GM12873 (cell line): Measurements from ENCODE around the gene DGCR6.

ENCODE experiments used
- CTCF ChIP-seq: IDR thresholded peaks from 2 replicates; pipeline ENCODE4 v1.5.1; 2012; ENCODE audit warnings: low read depth, mild to moderate bottlenecking, moderate library complexity, low read length, control low read depth; ENCODE audit not compliant: insufficient read depth; ENCODE audit errors: missing control alignments

The DGCR6 gene

GRCh38 chr22:18905540-18906409 lies at the start of gene DGCR6:
TSS of gene DGCR6 (plus strand) at chr22:18906320. CDS start at chr22:18906375, 55 bp downstream.
- TF ChIP-seq CTCF: no peak

- no peak for TF ChIP-seq CTCF
Measured at GRCh38 chr22:18888115-18888514, 18.0 kb upstream of the DGCR6 start.

GRCh38 chr22:18906896-18907295 lies 776 bp downstream of the DGCR6 start:
- no peak for TF ChIP-seq CTCF

- TF ChIP-seq CTCF: no peak
Measured at GRCh38 chr22:18909556-18909955, 3.4 kb downstream of the DGCR6 start.

- TF ChIP-seq CTCF: no peak
Measured at GRCh38 chr22:18925368-18926064, 19.4 kb downstream of the DGCR6 start.

GRCh38 chr22:18927020-18927419 lies 20.9 kb downstream of the DGCR6 start:
- TF ChIP-seq CTCF: no peak

- no peak for TF ChIP-seq CTCF
Measured at GRCh38 chr22:18927573-18927972, 21.5 kb downstream of the DGCR6 start.
